GM21515 (cell line): ENCODE measurements around the gene REEP1.

Experiments
- ATAC-seq: cut with Tn5 transposase; IDR thresholded peaks from one replicate; pipeline ENCODE4 v1.9.1; 2021; ENCODE audit not compliant: unreplicated experiment

REEP1 gene

DNA sequence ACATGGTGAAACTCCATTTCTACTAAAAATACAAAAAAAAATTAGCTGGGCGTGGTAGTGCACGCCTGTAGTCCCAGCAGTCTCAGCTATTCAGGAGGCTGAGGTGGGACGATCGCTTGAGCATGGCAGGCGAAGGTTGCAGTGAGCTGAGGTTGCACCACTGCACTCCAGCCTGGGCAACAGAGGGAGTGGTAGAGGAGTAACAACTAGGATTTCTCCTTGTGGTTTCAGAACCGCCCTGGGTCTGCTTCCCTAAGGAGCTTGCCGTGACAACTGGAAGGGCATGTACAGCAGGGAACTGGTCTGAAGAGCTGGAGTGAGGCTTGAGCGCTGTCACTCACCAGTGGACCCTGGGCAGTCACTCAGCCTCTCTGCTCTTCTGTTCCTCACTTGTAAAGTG is 29.1 kb downstream of the REEP1 start:
- ATAC-seq = no peak

- ATAC-seq = no peak
Observed at GRCh38 chr2:86307431-86307830, 30.0 kb downstream of the REEP1 start.

GRCh38 chr2:86305915-86306254 is 31.5 kb downstream of the REEP1 start:
- no peak for ATAC-seq

DNA sequence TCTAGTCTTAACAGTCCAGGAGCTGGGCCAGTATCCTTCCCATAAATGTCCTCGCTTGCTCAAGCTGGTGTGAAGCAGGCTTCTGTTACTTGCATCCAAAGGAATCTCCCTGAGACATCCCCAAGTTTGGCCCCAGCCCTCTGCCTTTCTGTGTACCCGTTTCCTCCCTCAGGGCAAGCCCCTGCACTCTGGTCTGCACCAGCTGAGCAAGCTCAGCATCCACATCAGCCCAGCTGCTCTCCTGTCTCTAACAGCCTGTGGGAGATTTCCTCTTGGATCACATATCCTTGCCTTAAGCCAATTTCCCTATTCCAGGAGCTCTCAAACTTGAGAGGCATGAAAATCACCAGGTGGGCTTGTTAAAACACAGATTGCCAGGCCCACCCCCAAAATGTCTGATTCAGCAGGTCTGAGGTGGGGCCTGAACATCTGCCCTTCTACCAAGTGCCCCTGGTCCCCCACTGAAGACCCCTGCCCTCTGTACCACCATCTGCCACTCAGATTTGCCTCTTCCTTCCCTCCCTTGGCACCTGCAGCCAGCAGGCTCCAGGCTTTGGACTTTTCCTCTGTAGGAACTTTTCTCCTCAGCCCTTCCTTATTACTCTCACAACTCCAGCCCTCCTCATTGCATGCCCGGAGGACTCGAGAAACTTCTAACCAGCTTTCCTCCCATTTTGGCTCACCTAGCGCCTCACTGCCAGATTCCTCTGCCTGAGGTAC is 32.1 kb downstream of the REEP1 start:
- no peak for ATAC-seq

DNA sequence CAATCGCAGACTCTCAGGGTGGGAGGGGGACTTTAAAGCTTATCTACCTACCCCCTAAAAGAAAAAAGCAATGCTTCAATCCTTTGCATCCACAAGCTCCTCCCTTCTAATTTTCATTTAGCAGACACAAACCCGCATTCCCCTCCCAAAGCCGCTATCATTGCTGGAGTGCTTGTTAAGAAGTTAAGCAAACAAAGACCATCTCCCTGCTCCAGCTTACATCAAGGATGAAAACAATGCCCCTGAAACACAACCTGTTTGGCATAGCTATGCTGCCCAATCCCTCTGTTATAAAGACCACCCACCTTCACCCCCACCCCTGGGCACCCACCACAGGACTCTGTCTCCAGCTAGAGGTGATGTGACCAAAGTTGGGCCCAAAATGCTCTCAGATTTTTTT is 33.0 kb downstream of the REEP1 start:
- no peak for ATAC-seq

DNA sequence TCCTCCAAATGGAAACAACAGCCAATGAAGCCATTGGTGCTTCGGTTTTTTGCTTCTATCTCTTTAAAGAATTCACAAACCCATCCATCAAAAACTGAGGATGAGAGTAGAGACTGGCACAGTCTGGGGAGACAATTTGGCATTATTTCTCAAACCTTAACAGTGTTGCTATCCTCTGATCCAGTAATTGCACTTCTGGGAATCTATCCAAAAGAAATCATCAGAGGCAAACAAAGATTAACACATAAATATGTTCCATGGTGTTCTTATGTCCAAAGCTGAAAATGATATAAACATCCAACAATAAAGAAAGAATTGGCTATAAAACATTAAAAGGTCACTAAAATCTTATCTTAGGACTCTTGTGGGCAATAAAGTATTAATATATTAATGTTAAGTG is 35.1 kb downstream of the REEP1 start:
- no peak for ATAC-seq

GRCh38 chr2:86301711-86302202 is 35.7 kb downstream of the REEP1 start:
- no peak for ATAC-seq

GRCh38 chr2:86301009-86301408 is 36.4 kb downstream of the REEP1 start:
- no peak for ATAC-seq

- ATAC-seq = no peak
Observed at GRCh38 chr2:86300496-86300895, 36.9 kb downstream of the REEP1 start.

DNA sequence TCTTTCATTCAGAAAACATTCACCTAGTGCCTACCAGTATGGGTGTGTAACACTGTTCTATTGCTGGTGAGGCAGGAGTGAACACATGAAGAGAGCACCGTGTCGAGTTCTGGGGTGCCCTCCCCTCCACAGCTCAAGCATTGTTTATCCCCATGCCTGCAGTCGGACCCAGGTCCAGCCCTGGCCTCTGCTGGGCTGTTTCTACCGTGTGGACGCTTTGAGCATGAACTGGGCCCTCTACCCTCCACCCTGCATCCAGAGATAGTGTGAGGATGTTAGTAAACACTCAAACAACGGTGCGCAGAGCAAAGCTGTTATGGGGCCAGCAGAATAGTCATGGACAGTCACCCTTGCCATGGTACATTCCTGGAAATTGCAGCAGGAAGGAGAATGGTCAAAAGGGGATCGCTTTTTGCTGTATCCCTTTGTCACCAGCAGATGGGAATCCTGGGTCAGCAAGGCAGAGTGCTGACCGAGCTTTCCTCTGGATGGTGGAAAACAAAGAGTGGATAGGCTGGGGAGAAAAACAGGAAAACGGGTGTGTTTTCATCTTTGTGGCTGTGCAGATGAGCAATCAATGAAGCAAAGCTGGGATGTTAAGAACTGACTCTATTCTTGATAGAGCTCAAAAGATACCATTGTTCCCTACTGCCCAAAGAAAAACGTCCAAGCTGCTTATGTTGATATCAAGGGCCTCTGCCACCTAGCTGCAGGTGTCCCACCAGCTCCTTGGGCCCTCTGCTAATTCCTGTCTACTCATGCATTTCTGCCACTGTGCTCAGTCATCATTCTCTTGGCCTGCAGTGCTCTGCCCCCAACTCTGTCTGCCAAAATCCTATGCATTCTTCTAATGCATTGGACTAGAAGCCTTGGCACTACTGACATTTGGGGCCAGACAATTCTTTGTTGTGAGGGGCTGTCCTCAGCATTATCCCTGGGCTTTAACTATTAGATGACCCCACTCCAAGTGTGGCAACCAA is 38.7 kb downstream of the REEP1 start:
- no peak for ATAC-seq

- ATAC-seq = no peak
Observed at GRCh38 chr2:86297382-86298147, 39.9 kb downstream of the REEP1 start.

DNA sequence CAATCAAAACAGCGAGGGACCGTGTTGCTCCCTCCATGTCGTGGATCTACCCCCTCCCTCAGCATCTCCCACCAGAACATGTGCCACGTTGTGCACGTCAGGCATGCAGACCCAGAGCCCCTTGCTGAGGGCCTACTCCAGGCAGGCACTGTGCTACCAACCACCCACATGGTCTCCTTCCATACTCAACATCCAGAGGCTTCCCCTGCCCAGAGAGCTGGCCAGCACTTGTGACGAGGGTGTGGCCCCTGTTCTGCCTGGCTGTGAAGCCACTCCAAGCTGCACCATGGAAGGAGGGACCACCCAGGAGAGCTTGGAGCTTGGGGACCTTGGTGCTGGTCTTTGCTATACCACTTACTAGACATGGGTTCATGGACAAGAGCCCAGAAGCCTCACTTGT is 40.5 kb downstream of the REEP1 start:
- no peak for ATAC-seq

- ATAC-seq = no peak
Observed at GRCh38 chr2:86295066-86295465, 42.4 kb downstream of the REEP1 start.

DNA sequence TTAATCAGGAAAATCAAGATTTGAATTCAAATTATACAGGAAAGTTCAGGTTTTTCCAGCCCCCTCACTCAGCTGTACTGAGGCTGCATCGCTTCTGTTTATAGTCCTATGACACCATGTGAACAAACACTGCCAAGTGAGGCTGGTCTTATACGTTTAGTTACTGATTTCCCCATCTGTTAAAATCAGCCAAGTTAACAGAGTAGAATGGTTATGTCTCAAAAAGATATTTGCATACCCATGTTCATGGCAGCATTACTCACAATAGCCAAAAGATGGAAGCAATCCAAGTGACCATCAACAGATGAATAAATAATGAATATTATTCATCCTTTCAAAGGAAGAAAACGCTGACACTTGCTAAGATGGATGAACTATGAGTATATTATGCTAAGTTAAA is 43.8 kb downstream of the REEP1 start:
- ATAC-seq = no peak

GRCh38 chr2:86292571-86293515 is 44.6 kb downstream of the REEP1 start:
- no peak for ATAC-seq

DNA sequence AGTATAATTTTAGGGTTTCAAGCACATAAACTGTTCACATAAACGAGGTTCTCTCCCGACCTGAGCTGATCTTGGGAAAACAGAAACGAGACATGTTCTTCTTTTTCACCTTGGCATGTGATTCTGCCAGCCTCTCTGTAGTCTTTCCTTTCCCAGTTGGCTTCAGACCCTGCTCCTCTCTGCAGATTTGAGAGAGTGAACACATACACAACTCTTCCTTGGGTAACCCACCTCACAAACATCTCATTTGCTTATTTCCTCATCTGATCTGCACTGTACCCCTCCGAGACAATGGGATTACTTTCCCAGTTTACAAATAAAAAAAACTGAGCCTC is 46.1 kb downstream of the REEP1 start:
- no peak for ATAC-seq

DNA sequence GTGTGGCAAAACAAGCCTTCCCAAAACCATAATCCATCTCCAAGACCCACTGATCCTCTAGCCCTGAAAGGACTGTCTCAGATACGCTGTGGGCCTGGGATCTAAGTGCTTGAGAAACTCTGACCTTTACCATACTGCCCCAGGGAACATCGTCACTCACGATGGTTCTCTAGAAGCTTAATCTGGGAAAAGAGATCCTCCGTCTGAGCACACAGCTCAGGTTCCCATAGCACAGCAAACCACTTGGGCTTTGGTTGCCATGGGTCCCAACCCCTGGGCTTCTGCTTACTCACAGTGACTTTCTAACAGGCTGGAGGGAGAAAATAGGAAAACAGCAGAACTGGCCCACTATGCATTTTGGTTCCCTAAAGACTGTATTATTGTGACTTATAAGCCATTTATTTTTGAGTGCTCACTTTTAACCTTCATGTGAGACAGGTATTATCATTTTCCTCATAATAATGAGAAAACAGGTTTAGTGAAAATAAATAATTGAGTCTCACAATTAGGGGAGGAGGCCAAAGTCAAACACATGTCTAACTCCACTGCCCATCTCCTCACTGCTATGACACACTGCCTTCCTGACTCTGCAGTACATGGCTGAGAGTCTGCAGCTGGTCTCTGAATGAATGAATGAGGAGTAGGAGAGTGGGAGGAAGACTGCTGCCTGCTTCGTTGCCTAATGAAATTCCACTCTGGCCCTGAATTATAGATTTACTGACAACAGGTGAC is 46.7 kb downstream of the REEP1 start:
- no peak for ATAC-seq

GRCh38 chr2:86286516-86286915 is 50.9 kb downstream of the REEP1 start:
- ATAC-seq = no peak

DNA sequence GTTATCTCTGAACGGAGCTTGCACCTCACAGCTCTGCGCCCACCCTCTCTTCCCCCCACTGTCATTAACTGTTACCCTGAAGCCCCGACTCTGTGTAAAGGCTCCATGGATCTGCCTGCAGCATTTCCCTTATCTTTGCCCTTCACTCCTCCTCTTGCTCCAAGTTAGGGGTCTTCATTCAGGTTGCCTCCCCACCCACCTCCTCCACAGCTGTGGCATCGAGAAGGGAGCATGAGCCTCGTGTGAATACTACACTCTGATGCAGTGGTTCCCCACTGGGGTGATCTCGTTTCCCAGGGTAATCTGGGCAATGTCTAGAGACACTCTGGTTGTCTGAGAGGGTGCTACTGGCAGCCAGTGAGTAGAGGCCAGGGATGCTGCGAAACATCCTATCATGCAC is 51.4 kb downstream of the REEP1 start:
- ATAC-seq = no peak

DNA sequence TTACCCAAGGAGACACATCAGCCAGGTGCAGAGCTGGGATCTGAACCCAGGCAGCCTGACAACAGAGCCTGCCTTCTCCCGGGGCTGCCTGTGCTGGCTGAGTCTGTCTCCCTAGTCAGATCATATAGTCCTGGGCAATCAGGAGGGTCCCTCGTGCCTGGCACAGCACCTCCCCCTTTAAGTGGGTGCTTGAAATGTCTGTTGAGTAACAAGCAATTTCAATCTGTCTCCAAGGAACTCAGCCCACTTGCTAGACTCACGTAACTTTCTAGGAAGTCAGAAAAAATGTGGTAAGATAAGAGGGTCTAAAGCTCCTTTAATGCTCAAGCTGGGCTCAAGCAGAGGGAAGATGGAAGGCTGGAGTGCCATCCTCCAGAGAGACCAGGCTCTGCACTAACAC is 51.9 kb downstream of the REEP1 start:
- no peak for ATAC-seq
